Activated CD8-positive, alpha-beta memory T cell treated with anti-CD3 and anti-CD28 coated beads, Interleukin-2, amount 50 U/mL, for 1 hour (primary cell): ENCODE results near the gene SPHKAP.
"Not testable (repeated sequence)": the region's sequence is repeated elsewhere in the genome, so short reads cannot be mapped to it uniquely, and the experiment has no call there.

Experiments used
- DNase-seq: peaks from one replicate; pipeline ENCODE4 v3.0.0-alpha.2; 2020; ENCODE audit errors: extremely low read depth

Gene SPHKAP

DNA sequence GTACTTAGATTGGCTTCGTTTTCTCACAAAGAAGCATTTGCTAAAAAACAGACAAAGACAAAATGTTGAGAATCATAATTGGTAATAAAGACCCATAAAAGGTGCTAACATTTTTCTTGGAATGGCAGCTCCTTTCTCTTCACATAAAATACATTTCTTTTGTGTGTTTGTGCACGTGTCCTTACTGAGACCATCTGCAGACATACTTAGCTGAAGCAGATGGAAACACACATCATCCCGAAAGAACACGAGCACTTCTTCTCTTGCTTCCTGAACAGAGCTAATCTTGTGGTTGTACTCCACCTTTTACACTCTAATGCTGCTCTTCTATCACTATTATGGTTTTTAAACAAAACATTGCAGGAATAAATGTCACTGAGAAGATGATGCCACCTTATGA lies 142.5 kb downstream of the SPHKAP start:
- DNase-seq = no peak

DNA sequence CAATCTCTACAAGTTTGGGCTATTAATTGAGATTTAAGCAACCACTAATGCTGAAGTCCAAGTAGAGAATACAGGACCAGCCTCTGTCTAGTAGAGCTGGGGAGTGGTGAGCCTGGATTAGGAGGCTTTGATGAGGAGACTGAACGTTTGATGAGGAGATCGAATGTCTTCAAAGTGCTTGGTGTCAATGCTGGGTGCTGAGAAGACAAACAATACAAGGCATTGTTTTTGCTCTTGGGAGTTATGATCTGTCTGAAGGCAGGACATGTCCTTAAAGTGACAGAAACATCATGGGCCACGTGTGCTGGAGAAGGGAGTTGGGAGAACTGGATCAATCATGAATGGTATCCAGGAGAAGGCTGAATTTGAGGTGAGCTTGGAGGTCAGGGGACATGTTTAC lies 143.6 kb downstream of the SPHKAP start:
- DNase-seq = no peak

DNA sequence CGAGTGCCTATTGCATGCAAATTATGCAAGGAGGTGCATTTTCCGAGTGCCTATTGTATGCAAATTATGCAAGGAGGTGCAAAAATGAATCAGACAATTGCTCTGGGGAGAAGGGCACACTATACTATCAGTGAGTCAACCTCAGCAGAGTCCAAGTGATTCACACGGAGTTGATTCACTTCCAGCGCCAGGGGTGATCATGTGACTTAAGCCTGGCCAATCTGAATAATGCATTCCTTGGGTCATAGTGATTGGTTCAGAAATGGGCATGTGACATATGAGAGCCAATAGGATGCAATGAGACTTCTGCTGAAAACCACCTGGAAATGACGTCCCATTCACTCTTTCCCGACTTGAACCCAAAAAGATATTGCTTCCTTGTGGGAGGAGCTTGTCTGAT lies 157.9 kb downstream of the SPHKAP start:
- no peak for DNase-seq

DNA sequence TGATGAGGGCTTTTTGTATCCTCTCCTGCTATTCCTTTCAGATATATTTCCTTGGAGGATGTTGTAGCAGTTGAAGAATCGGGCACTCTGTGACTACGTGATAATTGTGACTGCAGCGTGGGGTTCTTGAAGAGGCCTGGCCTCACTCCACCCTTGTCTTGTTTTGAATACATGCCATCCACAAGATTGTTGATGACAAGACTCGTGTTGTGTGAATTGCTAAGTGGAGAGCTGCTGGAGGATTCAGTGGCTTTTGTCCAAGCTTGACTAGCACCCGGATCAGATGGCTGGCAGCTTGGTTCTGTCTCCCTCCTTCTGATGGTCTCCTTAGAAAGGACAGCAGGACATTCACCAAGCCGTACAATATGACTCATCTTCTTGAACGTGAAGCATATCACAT lies 163.2 kb downstream of the SPHKAP start:
- DNase-seq = no peak

DNA sequence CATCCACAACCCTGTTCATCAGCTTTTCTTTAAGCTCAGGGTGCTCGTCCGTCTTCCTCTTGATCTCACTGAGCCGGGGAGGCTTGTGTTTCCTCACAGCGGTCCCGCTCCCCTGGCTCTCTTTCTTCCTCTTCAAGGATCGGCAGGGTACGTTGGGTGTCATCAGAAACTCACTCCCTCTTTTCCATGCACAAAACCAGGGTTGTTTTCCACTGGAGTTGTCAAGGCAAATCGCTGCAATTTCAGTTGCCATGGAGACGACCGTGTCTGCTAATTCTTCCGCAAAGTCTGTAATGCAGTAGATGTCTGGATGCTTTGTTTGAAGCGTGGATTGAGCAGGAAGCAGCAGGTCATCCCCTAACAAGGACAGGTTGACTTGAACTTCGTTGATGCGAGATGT lies 163.7 kb downstream of the SPHKAP start:
- DNase-seq = no peak

DNA sequence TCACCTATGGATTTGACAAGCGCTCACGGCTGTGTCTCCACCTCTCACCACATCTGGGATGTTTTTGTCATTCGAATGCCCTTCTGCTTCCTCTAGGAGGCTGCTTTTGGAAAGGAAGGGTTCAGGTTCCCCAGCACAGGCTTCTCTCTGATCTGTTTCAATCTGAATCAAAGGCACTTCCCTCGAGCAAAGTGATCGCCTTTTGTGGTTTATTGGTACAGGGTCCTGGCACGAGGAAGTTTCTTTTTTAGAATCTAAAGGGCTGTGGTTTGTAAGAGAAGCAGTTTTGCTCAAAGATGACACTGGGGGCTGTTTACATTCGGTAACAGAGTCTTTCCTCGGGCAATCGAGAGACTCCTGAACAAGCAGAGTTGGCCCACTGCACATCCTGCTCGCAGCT lies 165.1 kb downstream of the SPHKAP start:
- no peak for DNase-seq

DNA sequence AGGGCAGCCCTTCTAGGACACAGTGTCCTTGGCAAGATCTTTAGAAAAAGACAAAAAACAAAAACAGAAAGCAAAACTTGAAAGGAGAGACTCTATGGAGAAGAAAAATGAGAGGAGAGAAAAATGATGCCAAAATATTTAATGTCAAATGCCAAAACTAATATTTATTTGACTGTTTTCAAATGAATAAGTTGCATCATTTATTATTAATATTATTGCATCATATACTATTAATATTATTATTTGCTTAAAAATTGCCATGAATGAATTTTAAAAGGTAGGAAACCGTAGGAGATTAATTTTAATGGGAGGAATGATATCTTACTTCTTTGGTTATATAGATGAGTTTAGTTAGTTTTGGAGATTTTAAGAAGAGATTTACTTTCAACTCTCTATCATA lies 165.7 kb downstream of the SPHKAP start:
- no peak for DNase-seq

DNA sequence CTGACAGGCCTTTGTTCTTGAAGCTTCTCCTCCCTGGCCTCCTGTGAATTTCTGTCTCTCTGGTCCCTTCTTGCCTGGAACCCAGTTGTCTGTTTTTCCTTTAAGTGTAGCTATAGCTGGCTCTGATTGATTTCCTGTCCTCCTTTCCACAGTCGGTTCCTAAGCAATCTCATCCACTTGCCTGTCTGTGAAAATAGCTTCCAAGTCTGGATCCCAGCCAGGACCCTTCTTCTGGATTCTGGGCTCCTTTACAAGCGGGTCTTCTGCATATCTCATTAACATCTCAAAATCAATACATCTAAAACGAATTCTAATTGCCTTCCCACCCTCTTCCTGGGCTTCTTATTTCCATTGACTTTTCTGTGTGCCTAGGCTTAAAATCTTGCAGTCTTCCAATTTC lies 185.1 kb downstream of the SPHKAP start:
- no peak for DNase-seq

DNA sequence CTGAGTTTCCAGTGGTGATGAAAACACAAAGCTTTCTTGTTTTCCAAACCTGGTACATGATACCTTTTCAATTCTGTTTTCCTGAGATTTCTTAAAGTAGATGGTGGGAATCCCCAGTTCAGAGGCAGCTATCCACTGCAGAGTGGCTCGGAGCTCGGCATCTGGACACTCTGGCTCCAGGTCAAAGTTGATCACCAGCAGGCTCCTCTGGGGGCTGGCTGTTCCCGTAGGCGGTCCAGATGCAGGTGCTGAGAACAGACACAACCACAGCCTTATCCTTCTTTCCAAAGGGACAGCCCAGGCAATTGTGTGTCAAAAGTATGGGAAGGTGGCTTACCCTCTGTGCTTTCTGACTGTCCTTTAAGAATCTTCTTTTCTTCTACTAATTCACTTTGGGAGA lies 190.6 kb downstream of the SPHKAP start:
- DNase-seq = no peak

DNA sequence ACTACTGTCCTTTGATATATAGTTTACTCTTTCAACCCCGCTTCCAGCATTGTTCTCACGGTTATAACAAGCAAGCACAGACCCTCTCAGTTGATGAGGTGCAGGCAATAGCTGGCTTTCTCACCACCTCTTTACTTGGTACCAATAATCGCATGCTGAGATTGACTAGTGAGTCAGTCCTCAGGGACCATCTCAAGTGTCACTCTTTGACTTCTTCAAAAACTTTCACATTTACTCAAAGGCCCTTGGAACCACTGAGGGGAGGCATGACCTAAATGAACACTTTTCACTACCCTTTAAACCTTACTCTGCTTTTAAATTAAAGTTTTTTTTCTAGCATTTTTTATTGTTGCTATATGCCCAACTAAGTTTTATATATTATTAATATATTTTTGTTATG lies 208.2 kb downstream of the SPHKAP start:
- DNase-seq = no peak

DNA sequence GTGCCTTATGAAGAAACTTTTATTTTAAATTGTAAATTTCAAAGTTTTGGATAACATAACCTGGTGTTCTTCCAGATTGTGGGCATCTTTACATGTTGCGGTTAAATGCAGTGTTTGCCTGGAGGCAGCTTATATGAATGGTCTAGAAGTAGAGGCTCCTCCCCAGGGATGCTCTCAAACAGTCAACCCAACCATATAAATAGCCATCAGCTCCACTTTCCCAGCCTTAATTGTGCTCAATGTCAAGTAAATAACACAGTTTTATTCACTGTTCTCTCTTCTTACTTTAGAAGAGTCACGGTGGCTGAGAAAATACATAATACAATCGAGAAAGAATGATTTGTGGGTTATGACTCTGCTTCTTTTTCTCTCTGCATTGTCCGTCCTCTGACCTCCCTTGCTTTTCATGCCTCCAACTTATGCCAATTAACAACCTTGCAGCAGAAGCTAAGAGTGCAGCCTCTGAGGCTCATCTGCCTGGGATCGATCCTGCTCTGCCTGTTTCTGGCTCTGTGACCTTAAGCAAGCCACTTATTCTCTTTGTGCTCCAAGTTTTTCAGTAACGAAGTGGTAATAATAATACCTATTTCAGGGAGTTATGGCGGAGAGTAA lies 209.8 kb downstream of the SPHKAP start:
- DNase-seq = no peak

DNA sequence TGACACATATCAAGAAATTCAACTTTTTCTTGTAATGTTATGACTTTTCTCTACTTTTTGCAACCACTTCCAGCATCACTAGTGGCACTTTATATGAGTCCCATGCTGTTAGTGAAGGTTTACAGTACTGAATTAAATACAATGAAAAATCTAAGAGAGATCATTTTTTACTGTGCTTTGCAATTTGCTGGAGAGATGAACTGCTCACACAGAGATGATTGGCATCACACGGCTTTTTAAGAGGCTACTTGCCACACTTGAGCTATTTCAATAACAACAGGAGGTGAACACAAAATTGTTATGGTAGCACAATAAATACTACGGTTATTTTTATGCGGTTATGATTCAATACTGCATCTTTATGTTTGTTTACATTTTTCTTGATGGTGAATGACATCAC lies 221.2 kb downstream of the SPHKAP start:
- no peak for DNase-seq

DNA sequence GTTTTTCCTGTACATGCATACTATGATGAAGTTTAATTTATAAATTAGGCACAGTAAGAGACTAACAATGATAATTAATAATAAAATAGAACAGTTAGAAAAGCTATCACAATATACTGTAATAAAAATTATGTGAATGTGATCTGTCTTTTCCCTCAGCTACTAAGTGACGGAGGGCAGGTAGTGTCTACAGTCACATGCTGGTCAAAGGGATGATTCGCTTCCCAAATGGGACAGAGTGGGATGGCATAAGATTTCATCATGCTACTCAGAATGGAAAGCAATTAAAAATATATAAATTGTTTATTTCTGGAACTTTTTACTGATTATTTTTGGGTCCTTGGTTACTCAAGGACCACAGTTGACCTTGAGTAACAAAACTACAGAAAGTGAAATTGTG lies 238.5 kb downstream of the SPHKAP start:
- DNase-seq = no peak

DNA sequence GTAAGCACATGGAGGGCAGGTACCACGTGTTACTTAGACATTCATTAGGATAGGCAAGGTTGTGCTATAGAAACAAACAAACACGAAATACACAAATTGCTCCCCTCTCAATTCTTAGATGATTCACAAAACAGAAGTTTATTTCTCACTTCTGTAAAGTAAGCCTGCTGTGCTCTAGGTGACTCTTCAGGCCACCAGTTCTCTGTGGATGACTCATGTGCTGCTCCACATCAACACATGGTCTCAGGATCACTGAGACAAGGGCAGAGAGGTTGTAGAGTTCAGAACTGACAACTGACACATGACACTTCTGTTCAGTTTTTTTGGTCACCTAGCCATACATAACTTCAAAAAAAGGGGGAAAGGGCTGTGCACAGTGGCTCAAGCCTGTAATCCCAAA lies 239.5 kb downstream of the SPHKAP start:
- DNase-seq = no peak

DNA sequence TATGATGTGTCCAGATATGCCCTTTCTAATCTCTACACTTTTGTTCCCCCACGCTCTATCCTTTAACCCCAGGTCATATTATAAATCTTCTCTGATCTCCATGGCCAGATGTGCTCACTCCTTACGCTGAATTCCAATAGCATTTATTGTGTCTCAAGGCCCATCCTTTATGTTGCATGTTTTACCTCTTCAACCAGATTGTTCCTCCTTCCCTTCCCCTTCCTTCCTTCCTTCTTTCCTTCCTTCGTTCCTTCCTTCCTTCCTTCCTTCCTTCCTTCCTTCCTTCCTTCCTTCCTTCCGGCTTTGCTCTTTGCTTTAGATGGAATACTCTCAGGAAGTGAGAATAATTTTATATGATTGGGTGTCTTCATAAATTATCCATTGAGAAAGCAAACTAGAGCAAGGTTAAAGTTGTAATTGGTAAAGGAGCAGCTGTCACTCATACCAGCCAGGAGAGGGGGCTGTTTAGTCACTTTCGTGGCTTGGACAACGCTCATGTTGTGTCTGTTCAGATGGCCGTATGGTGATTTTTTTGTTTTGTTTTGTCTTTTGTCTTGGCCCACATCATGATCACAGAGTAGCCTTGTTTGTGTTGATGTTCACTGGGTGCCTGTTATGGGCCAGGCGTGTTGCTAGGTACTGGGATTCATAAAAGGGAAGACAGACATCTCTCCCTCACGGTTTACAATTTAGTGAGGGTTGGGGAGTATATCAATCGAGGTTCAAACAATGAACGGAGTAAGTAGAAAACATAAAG lies 242.0 kb downstream of the SPHKAP start:
- no peak for DNase-seq

DNA sequence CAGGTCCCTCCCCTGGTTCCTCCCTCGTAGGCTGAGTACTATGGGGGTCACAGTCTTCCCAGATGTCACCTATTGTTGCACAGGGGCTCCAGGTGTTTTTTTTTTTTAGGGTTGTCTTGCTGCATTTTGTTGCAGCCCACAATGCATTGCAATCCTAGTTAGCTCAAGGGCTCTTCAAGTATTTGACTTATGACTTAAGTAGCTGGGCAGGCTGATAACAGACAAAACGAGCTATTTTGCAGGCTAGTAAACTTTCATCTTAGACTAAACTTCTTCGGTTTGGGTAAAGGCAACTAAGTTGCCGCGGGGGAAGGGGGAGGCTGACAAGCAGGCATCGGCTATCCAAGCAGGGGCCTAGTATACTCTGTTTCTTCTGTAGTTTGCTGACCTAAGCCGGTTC lies 245.2 kb downstream of the SPHKAP start:
- not testable (repeated sequence) for DNase-seq

DNA sequence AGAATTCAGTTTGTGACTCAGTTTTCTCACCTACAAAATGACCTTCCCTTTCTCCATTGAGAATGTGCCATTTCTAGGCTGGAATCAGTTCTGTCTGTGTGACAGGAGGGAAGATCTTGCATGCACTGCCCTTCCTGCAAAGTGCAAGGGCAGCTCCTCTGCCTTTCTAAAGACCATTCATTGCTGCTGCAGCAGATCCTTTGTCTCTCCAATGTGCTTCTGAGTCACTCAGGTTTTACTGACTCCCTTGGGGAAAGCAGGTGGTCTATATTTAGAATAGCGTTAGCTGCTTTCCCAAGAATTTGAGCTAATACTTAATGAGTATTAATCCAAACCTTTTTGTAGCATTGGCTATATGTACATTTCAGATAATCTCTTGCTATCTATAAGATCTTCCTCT lies 247.6 kb downstream of the SPHKAP start:
- no peak for DNase-seq

DNA sequence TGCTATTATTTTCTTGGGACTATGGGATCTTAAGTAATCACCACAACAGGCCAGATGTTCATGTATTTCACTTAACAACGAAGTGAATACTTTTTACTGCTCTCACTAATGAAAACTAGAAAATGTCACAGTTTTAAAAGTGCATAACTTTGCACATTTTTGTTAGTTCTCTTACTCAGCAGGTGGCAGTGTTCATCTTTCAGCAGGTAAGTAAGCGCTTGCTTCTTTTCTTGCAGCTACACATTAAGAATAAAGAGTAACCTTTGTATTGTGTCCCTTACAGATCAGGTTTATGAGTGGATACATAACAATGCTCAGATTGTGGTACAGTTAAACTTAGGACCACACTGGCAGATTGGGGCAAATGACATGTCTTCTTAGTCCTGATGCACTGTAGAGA lies 249.1 kb downstream of the SPHKAP start:
- DNase-seq = no peak

DNA sequence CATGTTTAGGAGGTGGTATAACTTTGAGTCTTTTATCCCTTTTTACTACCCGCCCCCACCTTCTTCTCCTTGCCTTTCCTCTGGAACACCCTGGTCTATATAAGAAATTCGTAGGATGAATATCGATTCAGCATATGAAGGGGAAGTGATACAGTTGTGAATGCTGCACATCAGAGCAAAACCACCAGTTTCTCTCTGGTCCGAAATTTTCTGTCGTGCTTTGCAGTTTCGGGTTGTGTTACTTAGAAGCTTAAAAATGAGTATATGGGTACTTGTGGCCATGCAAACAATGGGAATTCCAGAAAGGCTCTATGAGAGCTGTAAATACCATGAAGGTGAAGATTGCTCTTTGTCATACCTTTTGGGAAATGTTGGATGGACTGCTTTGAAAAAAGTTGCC lies 249.5 kb downstream of the SPHKAP start:
- DNase-seq = no peak
